Peyer's patch (tissue), 4 donors: ENCODE data around the gene PDAP1. TPM values are rescaled to one million over a fixed set of nuclear protein-coding genes. Genes with fewer than 3 reads are reported as not detected.

Experiments used
- DNase-seq, 3 donors: peaks; one replicate each; pipeline ENCODE4 v3.0.0-alpha.2; 2017 to 2019
- H3K27ac ChIP-seq, 4 donors: fragments of 200-600 bp; sonication (generic); one replicate each; pipeline ENCODE4 v1.5.1; 2016 to 2019
- H3K27me3 ChIP-seq, 2 donors: fragments of 200-600 bp; sonication (generic); one replicate each; pipeline ENCODE4 v1.5.1; 2019
- H3K36me3 ChIP-seq, 3 donors: fragments of 200-600 bp; sonication (generic); one replicate each; pipeline ENCODE4 v1.5.1; 2016 to 2019
- H3K4me1 ChIP-seq, 4 donors: fragments of 200-600 bp; sonication (generic); one replicate each; pipeline ENCODE4 v1.5.1; 2016 to 2019
- H3K4me3 ChIP-seq, 4 donors: fragments of 200-600 bp; sonication (generic); 1 replicate in 3 of 4; 2 replicates in 1 of 4; pipeline ENCODE4 v1.5.1; 2016 to 2019; ENCODE audit warnings: mild to moderate bottlenecking in 1 of 4
- H3K9me3 ChIP-seq, 4 donors: fragments of 200-600 bp; sonication (generic); one replicate each; pipeline ENCODE4 v1.5.1; 2016 to 2019; ENCODE audit warnings: mild to moderate bottlenecking in 1 of 4
- CTCF ChIP-seq, 6 experiments: fragments of 450-650 bp in 4 of 6; fragments of 200-600 bp in 2 of 6; sonication (generic) in 1 of 6; IDR thresholded peaks; one replicate each; pipeline ENCODE4 v1.5.1; 2017 to 2019; ENCODE audit warnings: antibody characterized with exemption in 6 of 6, mild to moderate bottlenecking in 3 of 6, moderate library complexity in 1 of 6
- POLR2A ChIP-seq, 2 donors: fragments of 450-650 bp; IDR thresholded peaks; one replicate each; pipeline ENCODE4 v1.5.1; 2017; ENCODE audit warnings: antibody characterized with exemption in 2 of 2, mild to moderate bottlenecking in 2 of 2, moderate library complexity in 2 of 2
- total RNA-seq, 4 donors: library from RNA; depleted of rRNA; stranded (reverse); fragments of >200 nt; gene quantifications; one replicate each; pipeline ENCODE4 v1.1.0, GENCODE V29; 2016

PDAP1 gene
- total RNA-seq, 4 donors from 2014 or later, result 32.4 to 52.0 (median 40.6) TPM

GRCh38 chr7:99429756-99430155 is 21.4 kb upstream of the PDAP1 start:
- no peaks in the 10 kb centered on the region for H3K27me3 ChIP-seq
- H3K4me1 ChIP-seq, result no peaks in the 10 kb centered on the region
- peaks cover 0 to 72% (median 0%) of the 10 kb centered on the region in 3 donors for H3K36me3 ChIP-seq
- no peak overlapping the region for H3K27ac ChIP-seq
- H3K9me3 ChIP-seq, result no peaks in the 10 kb centered on the region
- no peak overlapping the region for H3K4me3 ChIP-seq
- no peak for DNase-seq
- TF ChIP-seq POLR2A (IDR thresholded peaks at IDR 0.05) (no peak), CTCF (IDR thresholded peaks at IDR 0.05) (no peak)

- Histone ChIP-seq H3K9me3 (no peaks in the 10 kb centered on the region), H3K27me3 (no peaks in the 10 kb centered on the region), H3K4me3 (no peak overlapping the region), H3K4me1 (no peaks in the 10 kb centered on the region), H3K27ac (no peak overlapping the region), H3K36me3 (peaks cover 0 to 72% (median 0%) of the 10 kb centered on the region in 3 donors)
- no peak for DNase-seq
- TF ChIP-seq POLR2A (IDR thresholded peaks at IDR 0.05), result no peak
- TF ChIP-seq CTCF (IDR thresholded peaks at IDR 0.05), result no peak
Observed at GRCh38 chr7:99428972-99429566, 20.7 kb upstream of the PDAP1 start.

GRCh38 chr7:99424932-99425730 is 16.7 kb upstream of the PDAP1 start:
- no peak for TF ChIP-seq POLR2A (IDR thresholded peaks at IDR 0.05)
- TF ChIP-seq CTCF (IDR thresholded peaks at IDR 0.05), result no peak
- Histone ChIP-seq H3K27me3 (no peaks in the 10 kb centered on the region), H3K4me3 (no peak overlapping the region), H3K9me3 (no peaks in the 10 kb centered on the region), H3K4me1 (no peaks in the 10 kb centered on the region), H3K36me3 (peaks cover 0 to 56% (median 0%) of the 10 kb centered on the region in 3 donors), H3K27ac (no peak overlapping the region)
- DNase-seq, result no peak

GRCh38 chr7:99422625-99423024 is 14.2 kb upstream of the PDAP1 start:
- H3K4me1 ChIP-seq, result no peaks in the 10 kb centered on the region
- H3K36me3 ChIP-seq, result peaks cover 0 to 63% (median 0%) of the 10 kb centered on the region in 3 donors
- no peak overlapping the region for H3K27ac ChIP-seq
- TF ChIP-seq CTCF (IDR thresholded peaks at IDR 0.05) (no peak), POLR2A (IDR thresholded peaks at IDR 0.05) (no peak)
- DNase-seq, result no peak
- no peaks in the 10 kb centered on the region for H3K27me3 ChIP-seq
- no peaks in the 10 kb centered on the region for H3K9me3 ChIP-seq
- H3K4me3 ChIP-seq, result no peak overlapping the region

- TF ChIP-seq CTCF (IDR thresholded peaks at IDR 0.05), result no peak
- no peak for TF ChIP-seq POLR2A (IDR thresholded peaks at IDR 0.05)
- Histone ChIP-seq H3K27ac (no peak overlapping the region), H3K27me3 (no peaks in the 10 kb centered on the region), H3K4me3 (no peak overlapping the region), H3K36me3 (peaks cover 0 to 67% (median 0%) of the 10 kb centered on the region in 3 donors), H3K9me3 (no peaks in the 10 kb centered on the region), H3K4me1 (no peaks in the 10 kb centered on the region)
- DNase-seq, result no peak
Observed at GRCh38 chr7:99422186-99422585, 13.8 kb upstream of the PDAP1 start.
